Measurements from ENCODE around the gene CYP19A1.

- no peak for TF ChIP-seq GATA2 (IDR thresholded peaks at IDR 0.05; ENCODE audit: low read depth, low read length)
- TF ChIP-seq GATA3 (IDR thresholded peaks at IDR 0.05; ENCODE audit: low read depth, low read length), result no peak
Observed at GRCh38 chr15:51168700-51169099, 169.7 kb downstream of the CYP19A1 start.
